ENCODE measurements around the gene SERPINA10.

Gene SERPINA10

GRCh38 chr14:94292872-94293577 lies at the start of gene SERPINA10:
SERPINA10 (minus strand) TSS chr14:94293268; CDS start chr14:94290593, 2,675 bp downstream.
- no peak for DNase-seq (ENCODE audit: low read depth)

DNA sequence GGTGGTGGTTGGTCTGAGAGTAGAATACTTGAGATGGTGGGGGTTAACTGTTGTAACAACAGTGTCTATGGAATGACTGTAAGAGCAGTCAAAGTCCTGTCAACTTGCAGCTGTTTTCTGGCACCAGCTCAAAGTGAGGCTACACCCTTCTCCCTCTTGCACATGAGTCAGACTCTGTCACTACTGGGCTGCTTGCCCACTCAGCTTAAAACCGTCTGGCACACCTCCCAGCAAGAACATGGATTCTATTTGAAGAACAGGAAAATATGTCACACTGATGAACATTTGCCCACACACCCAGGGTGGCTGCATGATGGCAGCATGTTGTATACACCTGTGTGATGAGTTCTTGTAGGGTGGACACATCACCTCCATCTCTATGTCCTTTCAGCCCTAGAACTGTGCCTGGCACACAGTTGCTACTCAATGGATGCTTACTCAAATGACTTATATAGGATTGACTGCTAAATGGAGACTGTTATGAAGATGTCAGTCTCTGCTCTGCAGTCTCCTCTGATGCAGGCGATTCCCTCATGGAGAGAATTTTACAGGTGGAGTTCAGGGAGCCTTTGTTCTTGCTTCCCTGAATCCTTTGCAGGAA lies 49.4 kb upstream of the SERPINA10 start:
- DNase-seq (ENCODE audit: low read depth): peak; percentile 100

DNA sequence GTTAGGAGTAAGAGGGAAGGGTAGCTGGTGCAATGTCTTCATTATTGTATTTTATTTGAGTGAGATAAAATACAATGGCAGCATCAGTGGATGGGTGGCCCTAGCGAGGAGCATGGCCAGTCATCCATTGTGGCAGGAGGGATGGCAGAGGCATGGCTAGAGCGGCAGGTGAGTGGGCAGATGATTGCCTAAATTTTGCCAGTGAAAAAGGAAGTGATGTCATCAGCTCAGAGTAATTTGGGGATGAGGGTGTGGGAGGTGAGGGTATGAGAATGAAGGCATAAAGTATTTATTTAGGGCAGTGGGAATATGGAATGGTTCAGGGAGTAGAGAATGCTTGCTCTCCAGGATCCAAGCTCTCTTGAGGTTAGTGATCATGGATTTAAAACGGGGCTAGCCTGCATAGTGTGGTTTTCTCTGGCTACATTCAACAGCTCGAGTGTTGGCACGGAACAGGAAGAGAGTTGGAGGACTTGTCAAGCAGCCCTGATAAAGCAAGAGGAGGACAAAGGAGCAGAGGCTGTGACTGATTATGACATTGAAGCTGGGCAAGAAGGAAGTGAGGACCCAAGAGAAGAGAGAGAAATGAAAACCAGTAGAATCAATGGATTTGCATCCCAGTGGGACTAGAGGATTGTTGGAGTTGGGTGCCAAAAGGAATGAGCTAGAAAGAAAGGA lies 48.7 kb upstream of the SERPINA10 start:
- DNase-seq (ENCODE audit: low read depth): peak; percentile 53

GRCh38 chr14:94340533-94340932 lies 47.5 kb upstream of the SERPINA10 start:
- DNase-seq (ENCODE audit: low read depth): no peak

GRCh38 chr14:94338023-94338422 lies 45.0 kb upstream of the SERPINA10 start:
- no peak for DNase-seq (ENCODE audit: low read depth)

- DNase-seq (ENCODE audit: low read depth): peak; percentile 79
These were observed 44.2 kb upstream of the SERPINA10 start for GRCh38 chr14:94337274-94337673.

DNA sequence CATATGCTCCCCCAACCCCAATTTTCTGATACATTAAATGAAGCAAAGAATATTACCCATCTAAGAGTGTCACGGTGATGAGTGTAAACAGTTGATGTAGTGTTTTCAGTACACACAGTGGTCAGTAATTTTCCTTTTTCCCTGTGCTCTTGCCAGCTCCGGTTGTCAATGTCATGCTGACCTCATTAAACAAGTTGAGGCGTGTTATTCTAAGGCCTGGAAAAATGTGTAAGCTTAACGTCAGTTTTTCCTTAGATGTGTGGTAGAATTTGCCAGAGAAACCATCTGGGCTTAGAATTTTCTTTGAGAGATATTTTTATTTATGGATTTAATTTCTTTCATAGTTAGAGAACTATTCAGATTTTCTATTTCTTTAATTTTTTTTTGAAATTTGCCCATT lies 41.8 kb upstream of the SERPINA10 start:
- DNase-seq (ENCODE audit: low read depth): no peak

GRCh38 chr14:94332587-94332986 lies 39.5 kb upstream of the SERPINA10 start:
- DNase-seq (ENCODE audit: low read depth): no peak

GRCh38 chr14:94332063-94332583 lies 39.1 kb upstream of the SERPINA10 start:
- no peak for DNase-seq (ENCODE audit: low read depth)

- DNase-seq (ENCODE audit: low read depth): no peak
These were observed 38.4 kb upstream of the SERPINA10 start for GRCh38 chr14:94331462-94331861.

- DNase-seq (ENCODE audit: low read depth): no peak
These were observed 37.8 kb upstream of the SERPINA10 start for GRCh38 chr14:94330857-94331256.

DNA sequence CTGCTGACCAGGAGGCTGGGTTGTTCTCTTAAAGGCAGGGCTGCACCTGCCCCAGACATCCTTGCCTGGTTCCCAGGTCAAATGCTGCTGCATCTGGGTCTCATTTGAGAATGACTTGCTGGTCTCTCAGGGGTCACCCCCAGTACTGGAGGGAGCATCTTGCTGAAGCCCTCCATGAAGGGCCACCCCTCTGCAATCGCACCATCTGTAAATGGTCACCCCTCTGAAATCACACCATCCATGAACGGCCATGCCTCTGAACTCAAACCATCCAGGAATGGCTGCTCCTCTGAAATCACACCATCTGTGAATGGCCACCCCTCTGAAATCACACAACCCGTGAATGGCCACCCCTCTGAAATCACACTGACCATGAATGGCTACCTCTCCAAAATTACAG lies 37.4 kb upstream of the SERPINA10 start:
- DNase-seq (ENCODE audit: low read depth): no peak

- DNase-seq (ENCODE audit: low read depth): no peak
These were observed 36.8 kb upstream of the SERPINA10 start for GRCh38 chr14:94329857-94330256.

- no peak for DNase-seq (ENCODE audit: low read depth)
These were observed 35.1 kb upstream of the SERPINA10 start for GRCh38 chr14:94328196-94328595.

- DNase-seq (ENCODE audit: low read depth): no peak
These were observed 29.8 kb upstream of the SERPINA10 start, which contains the start of gene SERPINA6 for GRCh38 chr14:94322648-94323570. SERPINA6 (minus strand) TSS chr14:94323336; CDS start chr14:94314648, 8,688 bp downstream.

- no peak for DNase-seq (ENCODE audit: low read depth)
These were observed 28.6 kb upstream of the SERPINA10 start for GRCh38 chr14:94321421-94322271.

- no peak for DNase-seq (ENCODE audit: low read depth)
These were observed 27.2 kb upstream of the SERPINA10 start for GRCh38 chr14:94320243-94320642.

GRCh38 chr14:94317259-94317658 lies 24.2 kb upstream of the SERPINA10 start:
- DNase-seq (ENCODE audit: low read depth): peak; percentile 56

DNA sequence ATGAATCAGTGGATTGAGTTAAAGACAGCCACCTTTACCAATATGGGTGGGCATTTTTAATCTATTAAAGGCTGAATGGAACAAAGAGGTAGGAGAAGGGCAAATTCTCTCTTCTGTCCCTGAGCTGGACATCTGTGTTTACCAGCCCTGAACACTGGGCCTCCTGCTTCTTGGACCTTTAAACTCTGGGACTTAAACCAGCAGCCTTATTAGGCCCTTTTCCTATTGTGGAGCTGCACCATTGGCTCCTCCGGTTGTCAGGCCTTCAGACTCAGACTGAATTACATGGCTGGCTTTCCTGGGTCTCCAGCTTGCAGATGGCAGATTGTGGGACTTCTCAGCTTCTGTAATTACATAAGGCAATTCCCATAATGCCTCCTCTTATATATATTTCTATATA lies 23.6 kb upstream of the SERPINA10 start:
- DNase-seq (ENCODE audit: low read depth): no peak

DNA sequence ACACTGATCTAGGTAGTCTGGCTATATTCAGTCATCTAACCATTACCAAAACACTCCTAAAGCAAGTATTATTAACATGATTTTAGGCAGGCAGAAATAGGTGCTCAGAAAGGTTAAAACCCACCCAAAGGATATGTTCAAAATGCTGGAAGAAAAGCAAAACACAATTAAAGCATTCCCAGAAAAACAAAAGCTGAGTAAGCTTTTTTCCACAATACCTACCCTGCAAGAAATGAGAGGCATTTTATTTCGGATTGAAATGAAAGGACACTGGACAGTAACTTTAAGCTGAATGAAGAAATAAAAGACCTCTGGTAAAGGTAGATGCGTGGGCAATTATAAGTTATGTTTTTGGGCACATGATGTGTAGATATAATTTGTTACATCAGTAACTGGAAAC lies 21.8 kb upstream of the SERPINA10 start:
- no peak for DNase-seq (ENCODE audit: low read depth)
